GM18858 (cell line): Measurements from ENCODE around the gene TBXAS1.

ENCODE experiments used
- ATAC-seq: cut with Tn5 transposase; IDR thresholded peaks from one replicate; pipeline ENCODE4 v1.9.1; 2021; ENCODE audit not compliant: unreplicated experiment

Gene TBXAS1

DNA sequence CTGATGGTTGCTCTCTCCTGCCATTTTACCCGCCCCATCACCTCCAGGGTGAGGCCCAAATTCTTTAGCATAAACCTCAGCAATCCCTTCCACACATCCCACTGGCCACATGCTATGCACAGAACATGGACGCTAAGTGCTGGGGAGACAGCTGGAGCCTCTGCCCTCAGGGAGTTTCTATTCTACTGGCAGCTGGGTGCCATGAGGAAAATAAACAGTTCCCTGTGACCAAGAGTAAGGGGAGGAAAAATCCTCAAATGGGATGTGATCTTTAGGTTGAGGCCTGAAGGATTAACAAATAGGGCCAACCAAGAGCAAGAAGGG is 232.5 kb downstream of the TBXAS1 start:
- ATAC-seq, result no peak

DNA sequence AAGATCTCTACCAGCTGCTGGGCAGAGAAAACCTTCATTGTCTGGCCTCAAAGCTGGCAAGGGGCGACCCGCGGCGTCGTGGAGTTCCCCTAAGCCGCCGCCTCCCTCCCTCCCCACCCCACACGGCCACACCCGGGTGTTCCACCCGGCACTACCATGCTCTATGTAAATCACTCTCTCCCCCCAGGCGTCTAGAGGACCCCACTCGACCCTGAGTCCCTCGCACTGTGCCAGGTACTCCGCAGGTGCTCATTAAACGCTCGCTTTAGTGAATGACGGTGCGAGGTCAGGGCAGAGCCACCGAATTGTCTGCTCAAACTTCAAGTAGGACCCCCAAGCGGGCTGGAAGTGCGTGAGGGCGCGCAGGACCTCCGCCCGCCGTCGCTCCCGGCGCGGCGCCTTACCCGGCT is 233.1 kb downstream of the TBXAS1 start:
- no peak for ATAC-seq

DNA sequence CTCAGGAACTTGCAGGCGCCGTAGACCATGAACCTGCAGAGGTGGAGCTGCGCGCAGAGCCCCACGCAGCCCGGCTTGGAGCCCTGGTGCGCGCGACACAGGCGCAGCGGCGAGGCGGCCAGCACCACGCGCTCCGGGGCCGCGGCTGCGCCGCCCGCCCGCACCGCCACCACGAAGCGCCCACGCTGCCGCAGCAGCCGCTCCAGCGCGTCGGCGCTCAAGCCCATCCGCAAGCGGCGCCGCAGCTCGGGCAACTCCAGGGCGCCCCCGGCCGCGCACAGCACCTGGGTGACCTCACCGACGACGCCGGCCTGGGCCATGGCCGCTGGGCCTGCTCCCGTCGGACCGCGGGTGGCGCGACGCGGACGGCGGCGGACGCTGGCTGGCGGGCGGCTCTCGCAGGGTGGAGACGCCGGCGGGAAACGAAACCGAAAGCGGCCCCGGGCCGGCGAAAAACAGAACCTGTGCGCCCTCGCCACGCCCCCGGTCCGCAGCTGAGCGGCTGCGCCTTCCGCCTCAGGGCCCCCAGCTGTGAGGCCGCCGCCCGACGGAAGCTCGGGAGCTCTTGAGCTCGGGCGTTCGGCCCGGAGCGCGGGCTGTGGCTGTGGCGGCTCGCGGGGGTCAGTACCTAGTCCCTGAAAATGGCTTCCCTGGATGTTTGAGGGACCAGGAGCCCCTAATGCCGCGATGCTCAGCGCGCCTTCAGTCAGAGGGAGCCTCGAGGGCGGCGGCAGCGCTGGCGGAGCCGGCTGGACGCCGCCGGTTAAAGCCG is 233.7 kb downstream of the TBXAS1 start, which contains the start of gene PARP12:
TSS of gene PARP12 (minus strand) at position 424 of the 772 bp plus-strand sequence. CDS start at position 320, 104 bp downstream.
- peak; percentile 78 for ATAC-seq

DNA sequence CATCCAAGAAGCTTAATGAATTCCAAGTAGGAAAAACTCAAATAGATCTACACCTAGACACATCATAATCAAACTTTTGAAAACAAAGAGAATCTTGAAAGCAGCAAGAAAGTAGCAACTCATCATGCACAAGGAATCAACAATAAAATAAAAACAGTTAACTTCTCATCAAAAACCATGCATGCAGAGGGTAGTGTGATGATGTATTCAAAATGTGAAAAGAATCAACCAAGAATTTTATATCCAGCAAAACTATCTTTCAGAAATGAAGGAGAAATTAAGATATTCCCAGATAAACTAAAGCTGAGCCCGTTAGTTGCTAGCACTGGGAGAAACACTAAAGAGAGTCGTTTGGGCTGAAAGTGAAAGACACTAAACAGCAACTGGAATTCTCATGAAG is 238.0 kb downstream of the TBXAS1 start:
- no peak for ATAC-seq

DNA sequence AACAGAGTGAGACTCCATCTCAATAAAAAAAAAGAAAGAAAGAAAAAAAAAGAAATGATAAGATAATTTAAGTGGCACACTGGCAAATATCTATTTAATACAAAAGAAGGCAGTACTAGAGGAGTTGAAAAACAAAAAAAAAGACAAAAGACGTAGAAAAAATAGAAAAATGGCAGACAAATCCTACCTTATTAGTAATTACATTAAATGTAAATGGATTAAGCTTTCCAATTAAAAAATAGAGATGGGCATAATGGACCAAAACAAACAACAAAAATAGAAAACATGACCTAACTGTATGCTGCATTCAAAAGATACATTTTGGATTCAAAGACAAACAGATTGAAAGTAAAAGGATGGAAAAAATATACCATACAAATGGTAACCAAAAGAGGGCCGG is 239.0 kb downstream of the TBXAS1 start:
- ATAC-seq, result no peak

DNA sequence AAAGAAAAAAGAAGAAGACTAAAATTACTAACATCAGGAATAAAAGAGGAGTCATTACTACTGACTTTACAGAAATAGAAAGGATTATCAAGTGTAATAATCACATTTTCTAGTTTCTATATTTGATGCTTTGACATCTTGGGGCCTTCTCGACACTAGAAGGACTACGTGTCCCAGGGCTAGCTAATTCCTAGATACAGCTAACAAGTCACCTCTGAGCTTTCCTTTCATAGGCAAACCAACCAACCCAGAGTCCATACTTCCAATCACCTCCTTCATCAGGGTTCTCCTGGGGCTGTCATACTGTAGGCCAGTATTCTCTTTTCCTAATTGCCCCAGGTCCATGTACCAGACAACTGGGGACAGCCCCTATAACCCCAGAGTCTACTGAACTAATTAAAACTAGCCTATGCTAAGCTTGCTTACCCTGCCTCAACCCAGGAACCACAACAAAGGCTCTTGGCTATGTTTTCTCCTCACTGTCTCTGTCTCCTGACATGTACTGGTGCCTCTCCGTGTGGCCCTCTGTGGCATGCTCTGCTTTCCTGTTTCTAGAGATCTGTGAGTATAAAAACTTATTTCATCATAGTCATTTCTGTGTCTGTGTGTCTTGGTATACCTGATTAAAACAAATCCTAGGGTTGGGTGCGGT is 240.4 kb downstream of the TBXAS1 start:
- ATAC-seq, result no peak
